K562 (cell line): ENCODE data around the gene SYT1. TPM values are rescaled to one million over a fixed set of nuclear protein-coding genes. Genes with fewer than 3 reads are reported as not detected.

Source experiments
- ATAC-seq: fragments of 200-7000 bp; cut with Tn5 transposase; 3 replicates; pipeline ENCODE4 v1.9.1; 2020; ENCODE audit warnings: moderate library complexity
- BruUV-seq: library from RNA; stranded (reverse); fragments of 400-500 nt; replicated peaks from 2 replicates; lab custom pipeline; 2021; lab: Mats Ljungman, UMichigan
- CTCF ChIA-PET: fragments of 300-600 bp; formaldehyde crosslinking; extraction: SDS; loops from one replicate; lab custom pipeline; 2021; ENCODE audit warnings: low intra/inter-chr PET ratio; lab: Yijun Ruan, JAX
- POLR2A ChIA-PET: fragments of 300-600, 350-650 bp; sonication (Branson Sonifier 250); formaldehyde crosslinking; extraction: SDS; loops from one replicate; lab custom pipeline; 2021; ENCODE audit warnings: antibody characterized with exemption, inconsistent platforms; lab: Yijun Ruan, JAX
- DNase-seq, 4 experiments: peaks; one replicate each; pipeline versions ENCODE4 v3.0.0 to v3.0.0-alpha.2; 2011 to 2018; ENCODE audit warnings: low spot score in 3 of 4, mixed read lengths in 3 of 4; ENCODE audit errors: extremely low read depth in 1 of 4
- FAIRE-seq: peaks from 2 replicates; lab custom pipeline; 2011; peaks lifted over from hg19 to GRCh38; lab: Jason Lieb, UNC
- H2AFZ ChIP-seq: 2 replicates; pipeline ENCODE4 v1.6.0; 2011; ENCODE audit warnings: low read depth, low read length, control low read depth, inconsistent platforms
- H3K27ac ChIP-seq: fragments of 200-600 bp; 3 replicates; pipeline ENCODE4 v1.8.0; 2011; ENCODE audit warnings: low read depth, mild to moderate bottlenecking, control low read depth, inconsistent platforms, low read length, moderate library complexity, mixed read lengths; ENCODE audit errors: extremely low read depth
- H3K27me3 ChIP-seq, 2 experiments: fragments of 300-600 bp in 1 of 2; 2 replicates in 1 of 2; 3 replicates in 1 of 2; pipeline versions ENCODE4 v1.6.0 to v1.8.0; 2011; ENCODE audit warnings: inconsistent platforms in 2 of 2, low read length in 2 of 2, mild to moderate bottlenecking in 1 of 2, mixed read lengths in 1 of 2, moderate library complexity in 1 of 2; ENCODE audit not compliant: control insufficient read depth in 2 of 2, insufficient read depth in 2 of 2
- H3K36me3 ChIP-seq: fragments of 300-600 bp; 3 replicates; pipeline ENCODE4 v1.8.0; 2011; ENCODE audit warnings: mild to moderate bottlenecking, low read length, inconsistent platforms; ENCODE audit not compliant: control insufficient read depth, insufficient read depth
- H3K4me1 ChIP-seq, 2 experiments: fragments of 200-600 bp in 1 of 2; replicated peaks in 1 of 2; 2 replicates in 1 of 2; 3 replicates in 1 of 2; pipeline versions ENCODE4 v1.5.1 to v1.8.0; 2011; ENCODE audit warnings: inconsistent platforms in 2 of 2, low read length in 2 of 2, mild to moderate bottlenecking in 1 of 2, mixed read lengths in 1 of 2, moderate library complexity in 1 of 2; ENCODE audit not compliant: control insufficient read depth in 2 of 2, insufficient read depth in 2 of 2
- H3K4me2 ChIP-seq: 2 replicates; pipeline ENCODE4 v1.6.1; 2011; ENCODE audit warnings: low read length, control low read depth, inconsistent platforms, mixed read lengths; ENCODE audit not compliant: insufficient read depth
- H3K4me3 ChIP-seq: fragments of 200-600 bp; sonication (generic), shearing (Covaris generic); 2 replicates; pipeline ENCODE4 v1.5.1; 2016; ENCODE audit warnings: control low read depth, inconsistent platforms
- H3K79me2 ChIP-seq: fragments of 200-600 bp; 3 replicates; pipeline ENCODE4 v1.8.0; 2011; ENCODE audit warnings: low read length, inconsistent platforms; ENCODE audit not compliant: control insufficient read depth, insufficient read depth
- H3K9ac ChIP-seq, 2 experiments: 2 replicates each; pipeline versions ENCODE4 v1.6.0 to v1.6.1; 2011; ENCODE audit warnings: low read depth in 2 of 2, low read length in 2 of 2, control low read depth in 1 of 2, inconsistent platforms in 1 of 2, mild to moderate bottlenecking in 1 of 2, mixed read lengths in 1 of 2; ENCODE audit not compliant: insufficient read depth in 1 of 2
- H3K9me1 ChIP-seq: one replicate; pipeline ENCODE4 v1.6.0; 2011; ENCODE audit warnings: inconsistent platforms, mild to moderate bottlenecking, low read length, moderate library complexity; ENCODE audit not compliant: control insufficient read depth, insufficient read depth
- H3K9me3 ChIP-seq: replicated peaks from 2 replicates; pipeline ENCODE4 v1.5.1; 2011; ENCODE audit warnings: low read depth, low read length, inconsistent platforms; ENCODE audit not compliant: control insufficient read depth, insufficient read depth
- H4K20me1 ChIP-seq: replicated peaks from 2 replicates; pipeline ENCODE4 v1.6.1; 2011; ENCODE audit warnings: low read length, inconsistent platforms, mixed read lengths; ENCODE audit not compliant: control insufficient read depth, insufficient read depth
- CEBPG ChIP-seq, 3 experiments: fragments of 200-800 bp in 1 of 3; sonication (Bioruptor generic) in 1 of 3; sonication (generic) in 1 of 3; formaldehyde crosslinking in 1 of 3; IDR thresholded peaks in 2 of 3; conservative IDR thresholded peaks in 1 of 3; 2 replicates each; pipeline versions ENCODE4 v1.6.1 to v1.8.0; 2016 to 2022; ENCODE audit warnings: missing compliant biosample characterization in 2 of 3, missing genetic modification characterization in 2 of 3, mild to moderate bottlenecking in 1 of 3, missing genetic modification reagents in 1 of 3
- CHD4 ChIP-seq: fragments of 200-600 bp; sonication (generic); IDR thresholded peaks from 3 replicates; pipeline ENCODE4 v1.6.1; 2012; ENCODE audit warnings: low read depth, mild to moderate bottlenecking, mixed read lengths, low read length, inconsistent platforms; ENCODE audit not compliant: insufficient read depth, insufficient replicate concordance, poor library complexity, severe bottlenecking
- GABPA ChIP-seq: fragments of 200-800 bp; sonication (Bioruptor generic); conservative IDR thresholded peaks from 2 replicates; pipeline ENCODE4 v1.6.1; 2016; ENCODE audit warnings: low read depth, missing genetic modification characterization, missing compliant biosample characterization
- GATAD2B ChIP-seq: fragments of 450-650 bp; IDR thresholded peaks from 2 replicates; pipeline ENCODE4 v1.6.1; 2017; ENCODE audit warnings: mild to moderate bottlenecking, borderline replicate concordance
- GTF2A2 ChIP-seq: IDR thresholded peaks from 2 replicates; pipeline ENCODE4 v1.6.1; 2016; ENCODE audit warnings: mild to moderate bottlenecking, missing genetic modification characterization, missing compliant biosample characterization
- HDAC8 ChIP-seq: fragments of 450-650 bp; IDR thresholded peaks from 2 replicates; pipeline ENCODE4 v1.6.1; 2016; ENCODE audit warnings: mild to moderate bottlenecking, missing genetic modification characterization, moderate library complexity, missing compliant biosample characterization
- IFI16 ChIP-seq: fragments of 250-450 bp; sonication (Bioruptor Pico); IDR thresholded peaks from 2 replicates; pipeline ENCODE4 v2.1.2; 2022; ENCODE audit warnings: mild to moderate bottlenecking, inconsistent platforms
- JUNB ChIP-seq: fragments of 450-650 bp; formaldehyde crosslinking; conservative IDR thresholded peaks from 2 replicates; pipeline ENCODE4 v1.4.0; 2020; ENCODE audit warnings: mild to moderate bottlenecking
- MCM7 ChIP-seq, 2 experiments: fragments of 450-650 bp; IDR thresholded peaks; 2 replicates each; pipeline ENCODE4 v1.6.1; 2016 to 2018
- RBFOX2 ChIP-seq: fragments of 200-400 bp; formaldehyde crosslinking; IDR thresholded peaks from 2 replicates; pipeline ENCODE4 v1.6.1; 2017; ENCODE audit warnings: low read depth, mild to moderate bottlenecking, low read length, moderate library complexity
- TAL1 ChIP-seq: fragments of 450-650 bp; IDR thresholded peaks from 2 replicates; pipeline ENCODE4 v1.6.1; 2016; ENCODE audit warnings: mild to moderate bottlenecking
- ZBED1 ChIP-seq: IDR thresholded peaks from 2 replicates; pipeline ENCODE4 v1.6.1; 2014
- ZNF76 ChIP-seq: fragments of 250-450 bp; sonication (Bioruptor Pico); IDR thresholded peaks from 2 replicates; pipeline ENCODE4 v1.4.0; 2020; ENCODE audit warnings: mild to moderate bottlenecking, moderate library complexity, borderline replicate concordance
- WGBS: fragments of 100-300 bp; shearing (Covaris generic); methylation state at CpG from one replicate; pipeline ENCODE4 v1.1.6; 2016; ENCODE audit warnings: low coverage, mixed read lengths; ENCODE audit not compliant: insufficient coverage; ENCODE audit errors: missing lambda C conversion rate; 5-methylcytosine and 5-hydroxymethylcytosine counted together
- in situ Hi-C: fragments of 300-500 bp; cut with MboI; formaldehyde crosslinking; loops from 4 replicates; pipeline ENCODE4 v1.15.0; 2018; ENCODE audit warnings: inconsistent platforms, mixed read lengths
- intact Hi-C: fragments of 100-400 bp; cut with micrococcal nuclease; formaldehyde crosslinking; loops from 2 replicates; pipeline ENCODE4 v1.14.2; 2022
- polyA plus RNA-seq, 8 experiments: library from polyadenylated mRNA; depleted of rRNA in 4 of 8; stranded (reverse) in 5 of 8; unstranded in 3 of 8; fragments of >200 nt; fragmentation: Nextera tagmentation in 2 of 8; fragmentation: Illumina TruSeq in 1 of 8; extraction: Ambion mirVana in 2 of 8; extraction: Trizol in 1 of 8; gene quantifications; 2 replicates each; pipeline versions ENCODE4 v1.2.1 to v1.2.3, GENCODE V29; 2011 to 2014; ENCODE audit warnings: inconsistent platforms in 1 of 8, missing spikeins in 1 of 8
- total RNA-seq, 7 experiments: library from RNA; depleted of rRNA in 6 of 7; stranded (reverse); fragments of >200 nt in 6 of 7; fragmentation: Illumina TruSeq in 2 of 7; extraction: Trizol in 2 of 7; gene quantifications; 2 replicates each; pipeline versions ENCODE4 v1.2.1 to v1.2.3, GENCODE V29; 2011 to 2021; ENCODE audit warnings: low replicate concordance in 1 of 7
- TF ChIP-seq, protein P1 (sequence below): fragments of 150-350 bp; IDR thresholded peaks from 2 replicates; pipeline ENCODE4 v1.6.1; 2014; ENCODE audit warnings: low read depth, mild to moderate bottlenecking, low read length, borderline replicate concordance
- TF ChIP-seq, protein P2 (sequence below), 2 experiments: fragments of 450-650 bp; IDR thresholded peaks; 2 replicates each; pipeline ENCODE4 v1.6.1; 2018; ENCODE audit warnings: mild to moderate bottlenecking in 2 of 2, low read depth in 1 of 2; ENCODE audit not compliant: partially characterized antibody in 2 of 2

SYT1 gene
- total and polyA plus RNA-seq, 9 of the 15 experiments (the other 6 are each of a cell fraction or from before 2014, with no cell fraction given), result 0.03 to 0.13 (median 0.07) TPM; not detected in 4

DNA sequence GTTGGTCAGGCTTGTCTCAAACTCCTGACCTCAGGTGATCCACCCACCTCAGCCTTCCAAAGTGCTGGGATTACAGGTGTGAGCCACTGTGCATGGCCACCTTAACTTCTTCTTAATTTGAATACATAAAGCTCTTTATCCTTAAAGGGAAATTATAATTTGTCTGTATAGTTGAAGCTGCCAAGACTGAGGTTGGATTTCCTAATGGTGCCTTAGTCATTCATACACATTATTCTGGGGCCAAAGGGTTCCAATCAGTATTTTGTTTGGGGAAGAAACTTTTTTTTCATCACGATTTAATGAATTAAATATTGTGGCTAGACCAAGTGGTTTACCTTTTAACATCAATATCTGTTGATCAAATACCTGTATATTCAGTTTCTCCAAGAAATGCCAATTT lies 135.9 kb downstream of the SYT1 start:
- no peaks in the 10 kb centered on the region for H3K9me1 ChIP-seq
- H3K9me3 ChIP-seq, result no peaks in the 10 kb centered on the region
- H3K4me3 ChIP-seq, result no peak overlapping the region
- in situ Hi-C loops, result no loop called here
- FAIRE-seq (no peak), ATAC-seq (no peak), DNase-seq (no peak)
- no peak overlapping the region for H3K9ac ChIP-seq
- no peak overlapping the region for H3K4me2 ChIP-seq
- H3K27me3 ChIP-seq, result no peaks in the 10 kb centered on the region
- POLR2A ChIA-PET, result no interaction called here
- H2AFZ ChIP-seq, result no peak overlapping the region
- CTCF ChIA-PET, result no interaction called here
- no peak overlapping the region for H3K27ac ChIP-seq
- H3K79me2 ChIP-seq, result no peaks in the 10 kb centered on the region
- no TSS peak for BruUV-seq
- TF ChIP-seq IFI16 (CRISPR knock-in tag), result no peak
- no peak for TF ChIP-seq JUNB (CRISPR knock-in tag)
- TF ChIP-seq CHD4, result no peak
- no peak for TF ChIP-seq ZNF76
- no peak for TF ChIP-seq TAL1
- no peak for TF ChIP-seq CEBPG (CRISPR knock-in tag; IDR thresholded peaks at IDR 0.05)
- no peak for TF ChIP-seq CEBPG (tag; conservative IDR thresholded peaks at IDR 0.05 in 1 of 2, IDR thresholded peaks at IDR 0.05 in 1 of 2)
- TF ChIP-seq ZBED1, result no peak
- no peak for TF ChIP-seq MCM7 (IDR thresholded peaks at IDR 0.05)
- TF ChIP-seq, protein P1, sequence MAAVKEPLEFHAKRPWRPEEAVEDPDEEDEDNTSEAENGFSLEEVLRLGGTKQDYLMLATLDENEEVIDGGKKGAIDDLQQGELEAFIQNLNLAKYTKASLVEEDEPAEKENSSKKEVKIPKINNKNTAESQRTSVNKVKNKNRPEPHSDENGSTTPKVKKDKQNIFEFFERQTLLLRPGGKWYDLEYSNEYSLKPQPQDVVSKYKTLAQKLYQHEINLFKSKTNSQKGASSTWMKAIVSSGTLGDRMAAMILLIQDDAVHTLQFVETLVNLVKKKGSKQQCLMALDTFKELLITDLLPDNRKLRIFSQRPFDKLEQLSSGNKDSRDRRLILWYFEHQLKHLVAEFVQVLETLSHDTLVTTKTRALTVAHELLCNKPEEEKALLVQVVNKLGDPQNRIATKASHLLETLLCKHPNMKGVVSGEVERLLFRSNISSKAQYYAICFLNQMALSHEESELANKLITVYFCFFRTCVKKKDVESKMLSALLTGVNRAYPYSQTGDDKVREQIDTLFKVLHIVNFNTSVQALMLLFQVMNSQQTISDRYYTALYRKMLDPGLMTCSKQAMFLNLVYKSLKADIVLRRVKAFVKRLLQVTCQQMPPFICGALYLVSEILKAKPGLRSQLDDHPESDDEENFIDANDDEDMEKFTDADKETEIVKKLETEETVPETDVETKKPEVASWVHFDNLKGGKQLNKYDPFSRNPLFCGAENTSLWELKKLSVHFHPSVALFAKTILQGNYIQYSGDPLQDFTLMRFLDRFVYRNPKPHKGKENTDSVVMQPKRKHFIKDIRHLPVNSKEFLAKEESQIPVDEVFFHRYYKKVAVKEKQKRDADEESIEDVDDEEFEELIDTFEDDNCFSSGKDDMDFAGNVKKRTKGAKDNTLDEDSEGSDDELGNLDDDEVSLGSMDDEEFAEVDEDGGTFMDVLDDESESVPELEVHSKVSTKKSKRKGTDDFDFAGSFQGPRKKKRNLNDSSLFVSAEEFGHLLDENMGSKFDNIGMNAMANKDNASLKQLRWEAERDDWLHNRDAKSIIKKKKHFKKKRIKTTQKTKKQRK, result no peak
- no peak for TF ChIP-seq GABPA (tag)
- no peak for TF ChIP-seq HDAC8
- no peak for TF ChIP-seq RBFOX2
- TF ChIP-seq, protein P2, sequence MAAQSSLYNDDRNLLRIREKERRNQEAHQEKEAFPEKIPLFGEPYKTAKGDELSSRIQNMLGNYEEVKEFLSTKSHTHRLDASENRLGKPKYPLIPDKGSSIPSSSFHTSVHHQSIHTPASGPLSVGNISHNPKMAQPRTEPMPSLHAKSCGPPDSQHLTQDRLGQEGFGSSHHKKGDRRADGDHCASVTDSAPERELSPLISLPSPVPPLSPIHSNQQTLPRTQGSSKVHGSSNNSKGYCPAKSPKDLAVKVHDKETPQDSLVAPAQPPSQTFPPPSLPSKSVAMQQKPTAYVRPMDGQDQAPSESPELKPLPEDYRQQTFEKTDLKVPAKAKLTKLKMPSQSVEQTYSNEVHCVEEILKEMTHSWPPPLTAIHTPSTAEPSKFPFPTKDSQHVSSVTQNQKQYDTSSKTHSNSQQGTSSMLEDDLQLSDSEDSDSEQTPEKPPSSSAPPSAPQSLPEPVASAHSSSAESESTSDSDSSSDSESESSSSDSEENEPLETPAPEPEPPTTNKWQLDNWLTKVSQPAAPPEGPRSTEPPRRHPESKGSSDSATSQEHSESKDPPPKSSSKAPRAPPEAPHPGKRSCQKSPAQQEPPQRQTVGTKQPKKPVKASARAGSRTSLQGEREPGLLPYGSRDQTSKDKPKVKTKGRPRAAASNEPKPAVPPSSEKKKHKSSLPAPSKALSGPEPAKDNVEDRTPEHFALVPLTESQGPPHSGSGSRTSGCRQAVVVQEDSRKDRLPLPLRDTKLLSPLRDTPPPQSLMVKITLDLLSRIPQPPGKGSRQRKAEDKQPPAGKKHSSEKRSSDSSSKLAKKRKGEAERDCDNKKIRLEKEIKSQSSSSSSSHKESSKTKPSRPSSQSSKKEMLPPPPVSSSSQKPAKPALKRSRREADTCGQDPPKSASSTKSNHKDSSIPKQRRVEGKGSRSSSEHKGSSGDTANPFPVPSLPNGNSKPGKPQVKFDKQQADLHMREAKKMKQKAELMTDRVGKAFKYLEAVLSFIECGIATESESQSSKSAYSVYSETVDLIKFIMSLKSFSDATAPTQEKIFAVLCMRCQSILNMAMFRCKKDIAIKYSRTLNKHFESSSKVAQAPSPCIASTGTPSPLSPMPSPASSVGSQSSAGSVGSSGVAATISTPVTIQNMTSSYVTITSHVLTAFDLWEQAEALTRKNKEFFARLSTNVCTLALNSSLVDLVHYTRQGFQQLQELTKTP (IDR thresholded peaks at IDR 0.05; ENCODE audit: low read depth in 1 of 2, partially characterized antibody in 2 of 2), result no peak
- TF ChIP-seq GATAD2B, result no peak
- no peak for TF ChIP-seq GTF2A2 (tag)
- no peaks in the 10 kb centered on the region for H3K4me1 ChIP-seq
- intact Hi-C loops, result no loop called here
- no peaks in the 10 kb centered on the region for H4K20me1 ChIP-seq
- 0% methylated on average over 1 of the region's 1 CpG for WGBS
- no peaks in the 10 kb centered on the region for H3K36me3 ChIP-seq
